ENCODE measurements around the gene LITAFD.
"Not testable (repeated sequence)": the region's sequence is repeated elsewhere in the genome, so short reads cannot be mapped to it uniquely, and the experiment has no call there.

LITAFD gene

DNA sequence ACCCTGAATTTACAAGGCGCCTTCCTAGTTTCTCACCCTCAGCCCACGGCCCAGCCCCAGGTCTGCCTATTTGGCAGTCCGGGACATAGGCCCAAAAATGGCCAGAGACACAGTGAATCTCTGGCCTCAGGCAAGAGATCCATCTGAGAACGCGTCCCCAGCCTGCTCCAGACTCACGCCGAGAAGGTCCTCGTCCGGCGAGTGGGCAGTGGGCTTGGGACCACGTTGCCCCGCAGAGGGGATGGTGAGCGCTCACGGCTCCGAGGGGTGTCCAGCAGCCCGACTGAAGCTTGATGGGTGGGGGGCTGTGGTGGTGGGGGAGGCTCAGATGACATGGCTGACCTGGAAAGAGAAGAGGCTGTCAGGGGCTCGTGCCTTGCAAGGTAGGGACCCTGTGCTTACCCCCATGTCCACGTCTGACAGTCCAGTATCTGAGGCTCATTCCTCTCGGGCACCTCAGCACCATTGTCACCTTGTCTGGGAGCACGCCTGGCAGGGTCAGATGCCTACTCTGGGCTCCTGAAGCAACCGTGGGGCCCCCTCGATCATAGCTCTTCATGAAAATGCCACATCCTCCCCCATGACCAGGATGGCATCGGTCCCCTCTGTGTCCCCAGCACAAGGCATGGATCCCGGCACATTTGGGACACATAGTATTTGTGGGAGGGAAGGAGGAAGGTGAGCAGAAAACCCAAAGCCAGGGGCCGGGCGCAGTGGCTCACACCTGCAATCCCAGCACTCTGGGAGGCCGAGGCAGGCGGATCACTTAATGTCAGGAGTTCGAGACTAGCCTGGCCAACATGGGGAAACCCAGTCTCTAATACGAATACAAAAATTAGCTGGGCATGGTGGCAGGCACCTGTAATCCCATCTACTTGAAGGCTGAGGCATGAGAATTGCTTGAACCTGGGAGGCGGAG is 22.9 kb upstream of the LITAFD start:
- no peak for DNase-seq

DNA sequence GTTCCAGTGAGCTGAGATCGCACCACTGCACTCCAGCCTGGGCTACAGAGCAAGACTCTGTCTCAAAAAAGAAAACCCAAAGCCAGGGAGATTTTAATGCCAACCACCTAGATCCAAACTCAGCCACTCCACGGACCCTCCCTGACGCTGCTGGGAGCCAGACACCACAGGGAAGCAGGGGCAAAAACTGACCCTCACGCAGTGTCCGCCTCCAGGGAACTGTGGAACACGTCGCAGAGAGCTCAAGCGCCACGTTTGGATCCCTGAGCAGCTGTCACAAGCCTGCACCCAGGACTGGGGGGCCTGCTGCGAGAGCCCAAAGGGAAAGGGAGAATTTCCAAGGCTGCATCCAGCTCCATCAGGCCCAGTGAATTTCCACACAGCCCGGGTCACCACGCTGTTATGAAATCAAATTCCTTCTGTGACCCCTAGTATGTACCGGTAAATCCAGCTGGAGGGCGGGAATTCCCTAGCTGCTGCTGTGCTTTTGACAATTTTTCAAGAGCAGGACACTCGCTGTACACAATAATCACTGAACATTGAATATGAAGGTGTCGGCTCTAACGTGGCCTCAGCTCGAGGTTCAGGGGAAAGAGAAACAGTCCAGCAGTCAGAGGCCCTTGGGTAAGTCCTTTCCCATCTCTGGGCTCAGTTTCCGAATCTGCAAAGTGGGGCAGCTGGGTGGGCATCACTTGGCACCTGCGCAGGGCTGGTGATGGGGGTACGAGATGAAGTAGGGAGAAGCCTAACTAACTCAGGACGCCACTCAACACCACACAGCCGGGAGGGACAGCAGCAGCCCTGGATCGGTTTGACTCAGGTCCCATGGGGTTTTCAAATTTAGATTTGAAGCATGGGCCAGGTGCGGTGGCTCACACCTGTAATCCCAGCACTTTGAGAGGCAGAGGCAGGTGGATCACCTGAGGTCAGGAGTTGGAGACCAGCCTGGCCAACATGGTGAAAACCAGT is 22.0 kb upstream of the LITAFD start:
- peak; percentile 72 for DNase-seq

DNA sequence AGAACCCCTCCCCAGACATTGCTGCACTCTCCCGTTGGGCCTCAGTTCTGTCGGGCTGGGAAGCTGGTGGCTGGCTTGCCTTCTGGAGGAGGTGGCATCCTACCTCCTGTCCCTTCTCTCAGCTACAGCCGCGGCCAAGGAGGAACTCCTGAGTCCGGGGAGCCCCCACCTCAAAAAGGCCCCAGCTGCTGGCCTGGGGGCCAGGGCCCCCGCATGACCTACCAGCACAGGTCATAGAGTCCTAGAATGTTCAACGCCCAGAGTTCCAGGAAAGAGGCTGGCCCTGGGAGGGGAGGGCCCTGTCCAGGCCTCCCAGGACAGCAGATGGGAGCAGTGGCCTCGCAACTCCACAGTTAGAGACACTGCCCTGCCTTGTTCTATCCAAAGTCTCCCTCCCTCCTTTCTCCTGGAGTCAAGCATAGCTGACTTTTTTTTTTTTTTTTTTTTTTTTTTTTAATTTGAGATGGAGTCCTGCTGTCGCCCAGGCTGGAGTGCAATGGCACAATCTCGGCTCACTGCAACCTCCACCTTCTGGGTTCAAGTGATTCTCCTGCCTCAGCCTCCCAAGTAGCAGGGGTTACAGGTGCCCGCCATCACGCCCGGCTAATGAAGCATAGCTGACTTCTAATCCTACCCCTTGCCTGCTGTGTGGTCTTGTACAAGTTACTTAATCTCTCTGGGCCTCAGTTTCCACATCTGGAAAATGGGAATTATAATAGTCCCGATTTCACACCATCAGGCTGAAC is 20.4 kb upstream of the LITAFD start:
- DNase-seq = no peak

DNA sequence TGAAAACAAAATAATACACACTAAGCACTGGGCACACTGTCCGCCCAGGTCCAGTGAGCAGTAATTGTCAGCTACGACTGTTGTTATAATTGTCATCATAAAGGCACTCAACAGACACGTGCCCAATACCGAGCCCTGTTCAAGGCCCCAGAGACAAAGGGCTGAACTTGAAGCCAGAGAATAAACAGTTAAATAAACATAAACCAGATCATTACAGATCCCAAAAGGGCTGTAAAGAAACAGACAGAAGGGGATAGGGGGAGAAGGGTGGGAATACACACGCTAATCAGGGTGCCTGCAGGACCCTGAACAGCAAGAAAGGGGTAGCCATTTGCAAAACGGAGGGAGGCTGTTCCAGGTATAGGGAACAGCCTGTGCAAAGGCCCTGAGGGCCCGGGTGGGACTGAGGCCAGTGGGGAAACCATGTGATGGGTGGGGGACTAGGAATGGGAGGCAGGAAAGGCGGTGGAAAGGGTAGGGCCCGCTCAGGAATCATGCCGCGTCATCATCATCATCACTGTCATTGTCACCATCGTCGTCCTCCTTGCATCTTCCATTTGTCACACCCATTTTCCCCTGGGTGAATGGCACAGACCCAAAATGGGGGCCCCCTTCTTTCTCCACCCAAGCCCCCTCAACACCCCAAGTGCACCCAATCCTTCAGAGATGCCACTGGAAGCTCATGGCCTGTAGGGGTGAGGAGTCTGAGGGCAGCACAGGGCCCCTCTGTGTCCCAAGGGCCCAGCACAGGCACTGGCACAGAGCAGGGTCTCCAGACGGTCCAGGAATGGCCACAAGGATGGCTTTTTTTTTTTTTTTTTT is 19.6 kb upstream of the LITAFD start:
- DNase-seq = no peak

DNA sequence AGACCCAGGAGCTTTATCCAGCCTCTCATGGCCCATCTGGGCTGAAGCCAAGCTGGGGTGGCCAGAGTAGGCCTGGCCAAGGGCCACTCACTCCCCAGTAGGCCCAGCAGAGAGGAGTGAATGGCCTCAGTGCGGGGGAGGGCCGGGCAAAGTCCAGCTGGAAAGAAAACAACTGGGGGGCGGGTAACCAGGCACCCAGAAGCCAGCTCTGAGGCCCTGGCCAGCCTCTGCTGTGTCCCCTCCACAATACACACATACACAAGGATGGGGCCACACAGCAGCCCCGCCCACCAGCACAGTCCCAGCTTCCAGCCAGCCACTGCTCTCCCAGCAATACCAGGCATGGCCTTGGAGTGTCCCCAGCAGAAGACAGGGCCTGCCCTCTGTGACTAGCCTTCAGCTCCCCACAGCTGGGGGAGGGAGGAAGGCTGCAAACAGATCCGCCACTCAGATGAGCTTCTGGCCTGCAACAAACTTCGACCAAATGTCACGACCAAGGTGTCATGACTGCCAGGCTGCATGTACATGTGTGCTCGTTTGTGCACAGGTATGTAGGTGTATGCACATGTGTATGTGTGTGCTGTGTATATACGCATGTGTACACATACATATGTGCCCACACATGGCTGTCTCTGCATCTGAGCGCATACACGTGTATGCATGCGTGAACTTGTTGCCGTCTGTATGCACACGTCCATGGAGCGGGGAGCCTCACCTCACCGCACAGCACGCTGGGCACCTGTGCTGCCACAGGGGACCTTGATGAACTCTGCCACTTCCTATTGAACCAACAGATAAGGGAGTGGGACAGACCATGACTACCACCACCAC is 18.3 kb upstream of the LITAFD start:
- DNase-seq = no peak

DNA sequence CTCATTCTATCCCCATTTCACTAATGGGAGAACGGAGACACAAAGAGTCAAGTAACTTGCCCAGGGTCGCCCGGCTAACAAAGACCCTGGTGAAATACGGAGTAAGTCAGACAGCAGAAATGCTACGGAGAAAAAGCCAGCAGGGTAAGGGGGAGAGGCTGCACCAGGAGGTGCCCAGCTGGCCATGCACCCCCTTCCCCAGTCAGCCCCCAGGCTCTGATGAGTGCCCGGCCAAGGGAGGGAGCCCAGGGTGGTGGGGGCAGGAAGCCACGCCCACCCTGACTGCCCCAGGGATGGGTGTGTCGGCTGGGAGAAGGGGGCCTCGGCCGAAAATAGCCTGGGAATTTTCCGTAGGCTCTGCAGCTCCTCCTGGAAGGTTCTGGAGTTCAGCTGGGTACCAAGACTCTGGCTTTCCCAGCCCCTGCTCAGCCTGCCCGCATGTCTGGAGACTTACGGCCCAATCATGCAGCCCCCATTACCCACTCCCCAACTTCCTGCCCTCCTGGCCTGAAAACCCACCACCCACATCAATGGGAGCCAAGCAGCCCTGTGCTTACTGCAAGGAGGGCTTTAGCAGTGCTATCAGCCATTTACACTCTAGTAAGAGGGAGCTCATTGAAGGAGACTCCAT is 17.6 kb upstream of the LITAFD start:
- no peak for DNase-seq

DNA sequence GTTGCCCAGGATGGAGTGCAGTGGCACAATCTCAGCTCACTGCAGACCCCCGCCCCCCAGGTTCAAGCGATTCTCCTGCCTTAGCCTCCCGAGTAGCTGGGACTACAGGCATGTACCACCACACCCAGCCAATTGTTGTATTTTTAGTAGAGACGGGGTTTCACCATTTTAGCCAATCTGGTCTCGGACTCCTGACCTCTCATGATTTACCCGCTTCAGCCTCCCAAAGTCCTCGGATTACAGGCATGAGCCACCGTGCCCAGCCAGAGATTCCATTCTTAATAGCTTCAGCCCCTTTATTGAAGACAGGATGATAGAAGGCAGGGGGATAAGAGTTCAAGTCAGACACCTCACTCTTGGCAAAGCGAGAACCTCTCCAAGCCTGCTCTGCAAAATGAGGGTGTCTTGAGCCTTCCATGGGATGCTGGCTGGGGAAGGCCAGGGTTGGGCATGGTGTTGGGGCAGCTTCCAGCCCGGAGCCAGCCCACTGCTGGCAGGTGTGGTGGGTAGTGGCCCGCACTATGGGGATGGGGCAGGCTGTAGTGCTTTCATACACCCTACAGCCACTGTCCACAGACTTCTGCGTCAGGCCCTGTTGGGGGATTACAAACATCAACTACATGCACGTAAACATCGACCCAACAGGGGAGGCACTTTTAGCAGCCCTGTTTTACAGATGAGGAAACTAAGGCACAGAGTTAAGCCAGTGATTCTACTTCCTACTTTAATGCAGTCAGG is 16.8 kb upstream of the LITAFD start:
- DNase-seq = no peak

DNA sequence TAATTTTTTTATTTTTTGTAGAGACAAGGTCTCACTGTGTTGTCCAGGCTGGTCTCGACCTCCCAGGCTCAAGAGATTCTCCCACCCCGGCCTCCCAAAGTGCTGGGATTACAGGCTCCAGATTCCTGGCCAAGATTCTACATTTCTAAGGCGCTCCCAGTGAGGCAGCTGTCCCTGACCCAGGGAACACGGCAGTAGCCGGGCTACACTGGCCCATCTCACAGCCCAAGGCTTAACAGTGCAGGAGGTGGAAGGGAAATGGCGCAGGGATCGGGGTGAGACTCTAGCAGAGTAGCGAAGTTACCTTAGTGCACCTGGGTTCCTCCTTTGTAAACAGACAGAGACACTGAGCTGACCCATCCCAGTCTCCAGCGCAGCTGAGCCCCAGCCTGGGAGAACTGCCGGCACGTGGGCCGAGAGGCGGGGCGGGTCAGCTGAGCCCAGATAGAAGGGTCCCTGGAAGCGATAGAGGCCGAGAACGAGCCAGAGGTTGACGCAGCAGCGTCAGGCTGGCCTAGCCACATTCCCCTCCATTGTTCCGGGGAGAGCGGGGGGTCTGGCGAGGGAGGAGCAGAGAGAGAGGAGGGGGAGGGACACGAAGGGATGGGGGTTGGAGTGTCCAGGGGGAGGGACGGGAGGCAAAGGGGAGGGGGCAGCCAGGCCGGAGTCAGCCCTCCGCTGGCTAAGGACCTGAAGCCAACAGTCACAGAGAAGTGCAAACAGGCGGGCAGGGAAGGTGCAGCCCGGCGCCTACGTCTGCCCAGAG is 15.8 kb upstream of the LITAFD start:
- no peak for DNase-seq

DNA sequence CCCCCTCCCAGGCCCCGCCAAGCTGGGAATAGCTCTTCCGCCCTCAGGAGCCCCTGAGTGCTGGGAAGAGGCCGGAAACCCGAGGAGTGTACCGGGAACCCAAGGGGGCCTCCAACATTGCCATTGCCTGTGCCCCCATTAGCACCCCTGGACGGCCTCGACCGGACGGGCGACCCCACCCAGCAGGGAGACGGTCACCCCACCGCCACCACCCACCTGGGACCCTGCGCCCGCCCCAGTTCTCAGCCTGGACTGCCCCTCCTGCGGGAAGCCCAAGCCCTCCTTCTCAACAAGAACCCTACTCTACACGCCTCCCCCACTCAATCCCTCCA is 15.3 kb upstream of the LITAFD start:
- DNase-seq = no peak

DNA sequence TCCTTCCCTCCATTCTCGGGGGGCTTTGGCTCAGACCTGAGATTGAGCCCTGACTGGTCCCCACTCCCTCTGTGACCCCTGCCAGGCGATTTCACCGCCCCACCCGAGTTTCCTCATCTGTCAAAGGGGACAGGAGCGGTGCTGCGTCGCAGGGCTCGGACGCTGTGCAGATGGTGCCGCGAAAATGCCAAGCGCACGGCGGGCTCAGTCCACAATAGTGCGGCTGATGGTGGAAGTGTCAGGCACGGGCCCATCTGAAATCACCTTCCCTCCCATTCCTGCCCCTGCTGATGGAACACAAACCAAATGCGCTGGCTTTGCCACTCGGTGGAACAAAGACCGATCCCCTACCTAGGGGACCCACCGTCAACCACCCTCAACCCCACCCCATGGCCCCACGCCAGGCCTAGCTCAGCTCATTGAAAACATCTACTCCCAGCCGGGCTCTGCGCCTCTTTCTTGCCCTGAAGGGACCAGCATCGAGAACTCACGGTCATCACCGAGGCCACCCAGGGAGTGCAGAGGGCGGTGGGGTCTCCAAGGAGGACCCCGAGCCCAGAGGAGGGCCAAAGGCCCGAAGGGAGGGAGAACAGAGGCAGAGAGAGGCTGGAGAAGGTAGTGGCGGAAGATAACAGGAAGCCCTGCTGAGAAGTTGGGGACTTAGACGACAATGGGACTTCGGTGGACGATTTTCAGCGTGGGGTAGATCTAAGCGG is 14.8 kb upstream of the LITAFD start:
- DNase-seq = peak; percentile 38

DNA sequence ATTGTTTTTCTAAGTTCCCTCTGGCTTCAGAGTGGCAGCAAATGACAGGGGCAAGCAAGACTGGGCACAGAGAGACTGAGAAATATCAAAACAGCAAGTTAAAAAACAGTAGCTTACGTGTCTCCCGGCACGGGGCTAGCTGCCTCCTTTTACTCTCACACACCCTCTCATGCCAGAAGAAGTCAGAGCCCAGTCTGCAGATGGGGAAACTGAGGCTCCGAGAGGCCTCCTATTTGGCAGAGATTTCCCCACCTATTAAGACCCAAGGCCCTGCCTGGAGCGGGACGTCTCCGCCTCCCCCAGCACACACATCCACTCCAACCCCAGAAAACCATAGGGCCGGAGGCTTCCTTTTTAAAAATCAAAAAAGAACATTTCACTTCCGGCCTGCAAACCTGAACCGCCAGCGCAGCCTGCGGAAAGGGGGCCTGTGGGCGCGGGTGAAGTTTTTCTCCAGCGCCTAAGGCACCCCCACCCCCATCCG is 14.2 kb upstream of the LITAFD start:
- no peak for DNase-seq

DNA sequence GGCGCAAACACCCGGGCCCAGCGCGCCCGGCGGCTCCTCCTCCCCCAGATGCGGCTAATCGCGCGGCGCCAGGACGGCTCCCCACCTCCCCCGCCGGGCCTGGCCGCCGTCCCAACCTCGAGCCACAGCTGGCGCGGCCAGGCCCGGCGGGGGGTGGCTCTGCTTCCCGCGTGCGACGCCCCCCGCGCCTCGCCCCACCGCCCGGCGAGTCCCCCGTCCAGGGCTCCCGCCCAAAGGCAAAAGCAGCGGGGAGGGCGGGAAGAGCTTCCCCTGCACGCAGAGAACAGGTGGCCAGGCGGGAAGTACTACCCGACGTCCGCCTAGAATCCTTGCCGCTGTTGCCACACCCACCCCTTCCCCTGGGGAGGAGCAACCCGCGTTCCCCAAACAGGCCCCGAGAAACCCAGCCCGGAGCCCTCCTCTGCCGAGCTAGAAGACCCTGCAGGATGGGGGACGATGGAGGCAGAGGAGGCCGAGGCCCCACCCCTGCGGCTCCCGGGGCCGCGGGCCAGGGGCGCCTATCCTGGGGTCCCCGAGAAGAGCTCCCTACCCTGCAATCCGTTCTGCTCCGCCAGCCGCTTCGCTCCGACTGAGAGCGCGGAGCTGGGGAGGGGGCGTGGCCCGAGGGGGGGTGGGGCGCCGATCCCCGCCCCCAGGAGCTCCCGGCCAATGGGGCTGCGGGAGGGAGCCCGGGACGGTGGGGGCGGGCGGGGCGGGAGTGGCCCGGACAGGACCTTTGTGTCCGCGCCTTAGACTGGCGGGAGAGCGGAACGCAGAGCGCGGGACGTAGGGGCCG is 13.5 kb upstream of the LITAFD start, which contains the start of gene CARHSP1:
Gene CARHSP1 (minus strand): TSS at position 591 of the 796 bp plus-strand sequence. CDS start 9,678 bp downstream, outside the sequence.
- DNase-seq = peak; percentile 92

DNA sequence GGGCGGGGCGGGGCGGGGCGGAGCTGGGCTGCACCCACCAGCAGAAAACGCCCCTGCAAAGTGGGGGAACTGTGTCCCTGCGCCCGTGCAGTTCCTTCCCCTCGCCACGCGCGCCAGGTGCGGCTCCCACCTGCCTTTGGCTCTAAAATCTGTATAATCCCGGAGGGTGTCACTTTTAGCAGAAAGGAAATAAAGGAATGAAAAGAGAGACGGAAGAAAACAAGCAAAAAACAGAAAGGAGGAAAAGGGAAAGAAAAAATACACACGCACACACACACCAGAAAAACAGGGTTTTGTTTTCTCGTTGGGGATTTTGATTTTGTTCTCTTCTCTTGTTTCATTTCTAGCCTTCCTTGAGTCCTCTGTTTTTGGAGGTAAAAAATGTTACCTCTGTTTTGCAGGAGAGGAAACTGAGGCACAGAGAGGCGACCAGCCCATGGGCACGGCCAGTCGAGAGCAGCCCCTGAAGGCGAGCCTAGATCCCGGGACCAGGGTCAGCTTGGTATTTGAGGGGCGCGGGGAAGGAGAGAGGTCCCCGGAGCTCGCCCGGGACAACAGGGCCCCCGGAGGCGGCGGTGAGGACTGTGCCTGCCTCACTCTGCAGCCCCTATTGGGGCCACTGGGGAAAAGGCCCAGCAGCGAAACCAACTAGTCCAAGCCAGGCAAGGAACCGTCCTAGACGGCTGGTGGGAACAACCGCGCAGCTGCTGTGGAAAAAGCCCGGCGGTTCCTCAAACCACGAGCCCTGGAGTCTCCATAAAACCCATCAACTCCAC is 12.8 kb upstream of the LITAFD start:
- DNase-seq = no peak

DNA sequence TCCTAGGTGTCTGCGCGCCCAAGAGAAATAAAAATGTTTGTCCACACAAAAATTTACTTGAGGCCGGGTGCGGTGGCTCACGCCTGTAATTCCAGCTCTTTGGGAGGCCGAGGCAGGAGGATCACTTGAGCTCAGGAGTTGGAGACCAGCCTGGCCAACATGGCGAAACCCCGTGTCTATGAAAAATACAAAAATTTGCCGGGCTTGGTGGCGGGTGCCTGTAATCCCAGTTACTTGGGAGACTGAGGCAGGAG is 12.2 kb upstream of the LITAFD start:
- DNase-seq = not testable (repeated sequence)

DNA sequence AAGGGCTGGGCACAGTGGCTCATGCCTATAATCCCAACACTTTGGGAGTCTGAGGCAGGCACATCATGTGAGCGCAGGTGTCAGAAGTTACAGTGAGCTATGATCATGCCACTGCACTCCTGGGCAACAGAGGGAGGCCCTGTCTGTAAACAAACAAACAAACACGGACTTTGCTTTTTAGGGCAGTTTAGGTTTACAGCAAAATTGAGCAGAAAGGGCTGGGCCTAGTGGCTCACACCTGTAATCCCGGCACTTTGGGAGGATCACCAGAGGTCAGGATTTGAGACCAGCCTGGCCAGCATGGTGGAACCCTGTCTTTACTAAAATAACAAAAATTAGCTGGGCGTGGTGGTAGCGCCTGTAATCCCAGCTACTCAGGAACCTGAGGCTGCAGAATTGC is 10.1 kb upstream of the LITAFD start:
- DNase-seq = no peak

DNA sequence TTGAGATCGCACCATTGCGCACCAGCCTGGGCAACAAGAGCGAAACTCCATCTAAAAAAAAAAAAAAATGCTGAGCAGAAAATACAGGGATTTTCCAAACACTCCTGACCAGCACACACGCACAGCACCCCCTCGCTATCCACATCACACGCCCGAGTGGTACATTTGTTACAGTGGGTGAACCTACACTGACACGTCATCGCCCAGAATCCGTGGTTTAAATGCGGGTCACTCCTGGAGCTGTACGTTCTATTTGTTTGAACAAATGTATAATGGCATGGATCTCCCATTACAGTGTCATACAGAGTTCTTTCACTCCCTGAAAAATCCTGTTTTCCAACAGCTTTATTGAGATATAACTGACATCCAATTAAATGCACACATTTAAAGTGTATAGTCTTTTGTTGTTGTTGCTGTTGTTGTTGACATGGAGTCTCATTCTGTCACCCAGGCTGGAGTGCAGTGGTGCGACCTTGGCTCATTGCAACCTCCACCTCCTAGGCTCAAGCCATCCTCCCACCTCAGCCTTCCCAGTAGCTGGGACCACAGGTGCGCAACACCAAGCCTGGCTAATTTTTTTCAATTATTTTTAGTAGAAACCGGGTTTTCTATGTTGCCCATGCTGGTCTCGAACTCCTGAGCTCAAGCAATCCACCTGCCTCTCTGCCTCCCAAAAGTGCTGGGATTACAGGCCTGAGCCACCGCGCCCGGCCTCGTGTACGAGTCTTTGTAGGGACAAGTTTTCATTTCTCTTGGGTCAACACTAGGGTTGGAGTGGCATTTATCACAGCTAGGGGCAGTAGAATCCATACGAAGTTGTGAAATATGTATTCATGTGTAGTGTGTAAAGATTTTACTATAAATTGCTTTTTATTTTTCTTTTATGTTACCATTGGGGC is 8.9 kb upstream of the LITAFD start:
- DNase-seq = no peak
